ENCODE data around the gene CREB1.
A peak's percentile ranks its signal among the peaks of the same experiment; 100 is the strongest.
"Not testable (repeated sequence)": the region's sequence is repeated elsewhere in the genome, so short reads cannot be mapped to it uniquely, and the experiment has no call there.

CREB1 gene

GRCh38 chr2:207529330-207530159 is at the start of gene CREB1:
Gene CREB1 (plus strand): TSS chr2:207529962. CDS start chr2:207555636, 25,674 bp downstream.
- peak; percentile 100 for DNase-seq

- DNase-seq = no peak
These were observed 49.2 kb upstream of the CREB1 start for GRCh38 chr2:207480521-207481040.

GRCh38 chr2:207481924-207482323 is 47.8 kb upstream of the CREB1 start:
- DNase-seq = no peak

- no peak for DNase-seq
These were observed 47.1 kb upstream of the CREB1 start for GRCh38 chr2:207482630-207483029.

- no peak for DNase-seq
These were observed 46.7 kb upstream of the CREB1 start for GRCh38 chr2:207483066-207483465.

GRCh38 chr2:207483477-207483876 is 46.3 kb upstream of the CREB1 start:
- no peak for DNase-seq

GRCh38 chr2:207484444-207485391 is 45.0 kb upstream of the CREB1 start:
- no peak for DNase-seq

- no peak for DNase-seq
These were observed 42.0 kb upstream of the CREB1 start for GRCh38 chr2:207487650-207488311.

GRCh38 chr2:207489251-207489650 is 40.5 kb upstream of the CREB1 start:
- DNase-seq = no peak

- DNase-seq = no peak
These were observed 39.3 kb upstream of the CREB1 start for GRCh38 chr2:207490441-207490840.

- no peak for DNase-seq
These were observed 38.7 kb upstream of the CREB1 start for GRCh38 chr2:207491086-207491485.

GRCh38 chr2:207491956-207492355 is 37.8 kb upstream of the CREB1 start:
- no peak for DNase-seq

- DNase-seq = no peak
These were observed 37.3 kb upstream of the CREB1 start for GRCh38 chr2:207492461-207492860.

- no peak for DNase-seq
These were observed 35.6 kb upstream of the CREB1 start for GRCh38 chr2:207494137-207494536.

GRCh38 chr2:207496936-207497335 is 32.8 kb upstream of the CREB1 start:
- not testable (repeated sequence) for DNase-seq

GRCh38 chr2:207497596-207497995 is 32.2 kb upstream of the CREB1 start:
- no peak for DNase-seq

- no peak for DNase-seq
These were observed 31.3 kb upstream of the CREB1 start for GRCh38 chr2:207498427-207498826.

- no peak for DNase-seq
These were observed 30.6 kb upstream of the CREB1 start for GRCh38 chr2:207499114-207499513.

- no peak for DNase-seq
These were observed 27.8 kb upstream of the CREB1 start for GRCh38 chr2:207501802-207502576.

- DNase-seq = no peak
These were observed 27.1 kb upstream of the CREB1 start for GRCh38 chr2:207502577-207503198.

GRCh38 chr2:207503234-207503633 is 26.5 kb upstream of the CREB1 start:
- DNase-seq = no peak
